IPS DF 4.7 (cell line): ENCODE results near the gene SHLD1.
"Not testable (repeated sequence)": the region's sequence is repeated elsewhere in the genome, so short reads cannot be mapped to it uniquely, and the experiment has no call there.

Experiments used
- DNase-seq: peaks from one replicate; pipeline ENCODE4 v3.0.0-alpha.2; 2013; ENCODE audit warnings: low spot score; ENCODE audit errors: extremely low read depth

The SHLD1 gene

GRCh38 chr20:5735845-5736510, 14.2 kb upstream of the SHLD1 start:
- no peak for DNase-seq

- DNase-seq, result no peak
Observed at GRCh38 chr20:5737619-5737953, 12.6 kb upstream of the SHLD1 start.

GRCh38 chr20:5737966-5738365, 12.2 kb upstream of the SHLD1 start:
- DNase-seq, result no peak

- DNase-seq, result not testable (repeated sequence)
Observed at GRCh38 chr20:5740643-5741042, 9.6 kb upstream of the SHLD1 start.

- no peak for DNase-seq
Observed at GRCh38 chr20:5741089-5741488, 9.1 kb upstream of the SHLD1 start.

GRCh38 chr20:5742041-5742440, 8.2 kb upstream of the SHLD1 start:
- DNase-seq, result no peak

- no peak for DNase-seq
Observed at GRCh38 chr20:5745416-5746030, 4.7 kb upstream of the SHLD1 start.

- no peak for DNase-seq
Observed at GRCh38 chr20:5746064-5746463, 4.1 kb upstream of the SHLD1 start.

- DNase-seq, result no peak
Observed at GRCh38 chr20:5748246-5748645, 2.0 kb upstream of the SHLD1 start.

GRCh38 chr20:5749512-5749951, 669 bp upstream of the SHLD1 start:
- not testable (repeated sequence) for DNase-seq

GRCh38 chr20:5751856-5752255, 1.7 kb downstream of the SHLD1 start:
- no peak for DNase-seq

- no peak for DNase-seq
Observed at GRCh38 chr20:5753814-5754213, 3.6 kb downstream of the SHLD1 start.

GRCh38 chr20:5757949-5758348, 7.7 kb downstream of the SHLD1 start:
- no peak for DNase-seq

- no peak for DNase-seq
Observed at GRCh38 chr20:5766085-5766764, 16.0 kb downstream of the SHLD1 start.

GRCh38 chr20:5767493-5768098, 17.4 kb downstream of the SHLD1 start:
- DNase-seq, result no peak

- DNase-seq, result no peak
Observed at GRCh38 chr20:5770231-5770986, 20.2 kb downstream of the SHLD1 start.

GRCh38 chr20:5770987-5771318, 20.8 kb downstream of the SHLD1 start:
- DNase-seq, result no peak

GRCh38 chr20:5772704-5773103, 22.5 kb downstream of the SHLD1 start:
- DNase-seq, result no peak

- no peak for DNase-seq
Observed at GRCh38 chr20:5773589-5773988, 23.4 kb downstream of the SHLD1 start.

GRCh38 chr20:5776077-5776476, 25.9 kb downstream of the SHLD1 start:
- DNase-seq, result no peak

GRCh38 chr20:5779071-5779900, 29.1 kb downstream of the SHLD1 start:
- no peak for DNase-seq
